ENCODE results near the gene RRM2. TPM values are rescaled to one million over a fixed set of nuclear protein-coding genes. Genes with fewer than 3 reads are reported as not detected.

The RRM2 gene
- polyA plus RNA-seq, 1 donor from 2014 or later: 0.57 TPM

DNA sequence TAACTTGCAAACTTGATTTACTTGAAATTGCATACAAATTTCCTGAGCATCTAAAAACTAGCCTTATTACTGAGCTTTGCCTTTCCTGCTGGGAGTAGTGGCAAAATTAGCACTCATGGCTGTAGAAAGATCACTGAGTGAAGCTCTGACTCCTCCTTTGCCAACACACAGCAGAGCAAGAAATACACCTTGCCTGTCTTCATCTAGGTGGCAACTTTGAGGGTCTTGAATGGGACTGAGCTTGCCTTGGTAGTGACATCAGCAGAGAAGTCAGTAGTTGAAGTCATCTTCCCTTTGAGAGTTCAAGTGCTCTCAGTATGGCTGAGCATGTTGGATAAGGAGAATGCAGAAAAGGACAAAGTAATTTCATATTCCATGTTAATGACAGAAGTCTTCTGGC, 5.9 kb downstream of the RRM2 start:
- Histone ChIP-seq H3F3A (ENCODE audit: insufficient read depth, low read length, poor library complexity, severe bottlenecking) (no peaks in the 10 kb centered on the region), H2AFZ (ENCODE audit: low read depth, low read length) (no peak overlapping the region), H3K4me2 (ENCODE audit: low read length) (no peak overlapping the region), H3K9ac (ENCODE audit: low read length) (no peak overlapping the region), H3K9me3 (ENCODE audit: low read length) (no peaks in the 10 kb centered on the region), H3K27me3 (ENCODE audit: insufficient read depth, low read depth, low read length) (no peaks in the 10 kb centered on the region), H3K36me3 (ENCODE audit: insufficient read depth, low read length) (no peaks in the 10 kb centered on the region), H3K9me2 (ENCODE audit: insufficient read depth, low read length) (no peaks in the 10 kb centered on the region), H4K20me1 (ENCODE audit: insufficient read depth) (no peaks in the 10 kb centered on the region), H3K4me3 (ENCODE audit: low read length) (no peak overlapping the region), H3K27ac (ENCODE audit: low read length) (no peak overlapping the region), H3K79me2 (replicated peaks; ENCODE audit: insufficient read depth, low read length) (peaks cover 9% of the 10 kb centered on the region)
- no peak for TF ChIP-seq EP300 (conservative IDR thresholded peaks at IDR 0.05; ENCODE audit: poor library complexity, severe bottlenecking)
- no peak for TF ChIP-seq EZH2 (IDR thresholded peaks at IDR 0.05; ENCODE audit: borderline replicate concordance, insufficient read depth, low read length, poor library complexity, severe bottlenecking)
- TF ChIP-seq TAF1 (IDR thresholded peaks at IDR 0.05; ENCODE audit: low read depth): no peak
- TF ChIP-seq POLR2AphosphoS5 (IDR thresholded peaks at IDR 0.05): no peak
- TF ChIP-seq SMC3 (conservative IDR thresholded peaks at IDR 0.05; ENCODE audit: poor library complexity): no peak
- TF ChIP-seq, protein P1, sequence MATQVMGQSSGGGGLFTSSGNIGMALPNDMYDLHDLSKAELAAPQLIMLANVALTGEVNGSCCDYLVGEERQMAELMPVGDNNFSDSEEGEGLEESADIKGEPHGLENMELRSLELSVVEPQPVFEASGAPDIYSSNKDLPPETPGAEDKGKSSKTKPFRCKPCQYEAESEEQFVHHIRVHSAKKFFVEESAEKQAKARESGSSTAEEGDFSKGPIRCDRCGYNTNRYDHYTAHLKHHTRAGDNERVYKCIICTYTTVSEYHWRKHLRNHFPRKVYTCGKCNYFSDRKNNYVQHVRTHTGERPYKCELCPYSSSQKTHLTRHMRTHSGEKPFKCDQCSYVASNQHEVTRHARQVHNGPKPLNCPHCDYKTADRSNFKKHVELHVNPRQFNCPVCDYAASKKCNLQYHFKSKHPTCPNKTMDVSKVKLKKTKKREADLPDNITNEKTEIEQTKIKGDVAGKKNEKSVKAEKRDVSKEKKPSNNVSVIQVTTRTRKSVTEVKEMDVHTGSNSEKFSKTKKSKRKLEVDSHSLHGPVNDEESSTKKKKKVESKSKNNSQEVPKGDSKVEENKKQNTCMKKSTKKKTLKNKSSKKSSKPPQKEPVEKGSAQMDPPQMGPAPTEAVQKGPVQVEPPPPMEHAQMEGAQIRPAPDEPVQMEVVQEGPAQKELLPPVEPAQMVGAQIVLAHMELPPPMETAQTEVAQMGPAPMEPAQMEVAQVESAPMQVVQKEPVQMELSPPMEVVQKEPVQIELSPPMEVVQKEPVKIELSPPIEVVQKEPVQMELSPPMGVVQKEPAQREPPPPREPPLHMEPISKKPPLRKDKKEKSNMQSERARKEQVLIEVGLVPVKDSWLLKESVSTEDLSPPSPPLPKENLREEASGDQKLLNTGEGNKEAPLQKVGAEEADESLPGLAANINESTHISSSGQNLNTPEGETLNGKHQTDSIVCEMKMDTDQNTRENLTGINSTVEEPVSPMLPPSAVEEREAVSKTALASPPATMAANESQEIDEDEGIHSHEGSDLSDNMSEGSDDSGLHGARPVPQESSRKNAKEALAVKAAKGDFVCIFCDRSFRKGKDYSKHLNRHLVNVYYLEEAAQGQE (IDR thresholded peaks at IDR 0.05; ENCODE audit: borderline replicate concordance): no peak
- TF ChIP-seq, protein P2, sequence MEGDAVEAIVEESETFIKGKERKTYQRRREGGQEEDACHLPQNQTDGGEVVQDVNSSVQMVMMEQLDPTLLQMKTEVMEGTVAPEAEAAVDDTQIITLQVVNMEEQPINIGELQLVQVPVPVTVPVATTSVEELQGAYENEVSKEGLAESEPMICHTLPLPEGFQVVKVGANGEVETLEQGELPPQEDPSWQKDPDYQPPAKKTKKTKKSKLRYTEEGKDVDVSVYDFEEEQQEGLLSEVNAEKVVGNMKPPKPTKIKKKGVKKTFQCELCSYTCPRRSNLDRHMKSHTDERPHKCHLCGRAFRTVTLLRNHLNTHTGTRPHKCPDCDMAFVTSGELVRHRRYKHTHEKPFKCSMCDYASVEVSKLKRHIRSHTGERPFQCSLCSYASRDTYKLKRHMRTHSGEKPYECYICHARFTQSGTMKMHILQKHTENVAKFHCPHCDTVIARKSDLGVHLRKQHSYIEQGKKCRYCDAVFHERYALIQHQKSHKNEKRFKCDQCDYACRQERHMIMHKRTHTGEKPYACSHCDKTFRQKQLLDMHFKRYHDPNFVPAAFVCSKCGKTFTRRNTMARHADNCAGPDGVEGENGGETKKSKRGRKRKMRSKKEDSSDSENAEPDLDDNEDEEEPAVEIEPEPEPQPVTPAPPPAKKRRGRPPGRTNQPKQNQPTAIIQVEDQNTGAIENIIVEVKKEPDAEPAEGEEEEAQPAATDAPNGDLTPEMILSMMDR (IDR thresholded peaks at IDR 0.05; ENCODE audit: poor library complexity, severe bottlenecking): no peak
- TF ChIP-seq MXI1 (conservative IDR thresholded peaks at IDR 0.05; ENCODE audit: poor library complexity, severe bottlenecking): no peak
- no peak for TF ChIP-seq RAD21 (conservative IDR thresholded peaks at IDR 0.05)

DNA sequence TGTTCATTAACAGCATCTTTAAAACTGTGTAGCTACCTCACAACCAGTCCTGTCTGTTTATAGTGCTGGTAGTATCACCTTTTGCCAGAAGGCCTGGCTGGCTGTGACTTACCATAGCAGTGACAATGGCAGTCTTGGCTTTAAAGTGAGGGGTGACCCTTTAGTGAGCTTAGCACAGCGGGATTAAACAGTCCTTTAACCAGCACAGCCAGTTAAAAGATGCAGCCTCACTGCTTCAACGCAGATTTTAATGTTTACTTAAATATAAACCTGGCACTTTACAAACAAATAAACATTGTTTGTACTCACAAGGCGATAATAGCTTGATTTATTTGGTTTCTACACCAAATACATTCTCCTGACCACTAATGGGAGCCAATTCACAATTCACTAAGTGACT, 7.0 kb downstream of the RRM2 start:
- Histone ChIP-seq H3K36me3 (ENCODE audit: insufficient read depth, low read length) (no peaks in the 10 kb centered on the region), H3K27ac (ENCODE audit: low read length) (no peak overlapping the region), H3K79me2 (replicated peaks; ENCODE audit: insufficient read depth, low read length) (peaks cover under 1% of the 10 kb centered on the region)

More for the DNA sequence above, 7.0 kb downstream of the RRM2 start:
- TF ChIP-seq EZH2 (IDR thresholded peaks at IDR 0.05; ENCODE audit: borderline replicate concordance, insufficient read depth, low read length, poor library complexity, severe bottlenecking) (no peak), SMC3 (conservative IDR thresholded peaks at IDR 0.05; ENCODE audit: poor library complexity) (no peak), POLR2AphosphoS5 (IDR thresholded peaks at IDR 0.05) (no peak), MXI1 (conservative IDR thresholded peaks at IDR 0.05; ENCODE audit: poor library complexity, severe bottlenecking) (no peak), EP300 (conservative IDR thresholded peaks at IDR 0.05; ENCODE audit: poor library complexity, severe bottlenecking) (no peak), TAF1 (IDR thresholded peaks at IDR 0.05; ENCODE audit: low read depth) (no peak), RAD21 (conservative IDR thresholded peaks at IDR 0.05) (no peak)
- TF ChIP-seq, protein P1 (IDR thresholded peaks at IDR 0.05; ENCODE audit: borderline replicate concordance): no peak
- TF ChIP-seq, protein P2 (IDR thresholded peaks at IDR 0.05; ENCODE audit: poor library complexity, severe bottlenecking): no peak
- no peaks in the 10 kb centered on the region for H4K20me1 ChIP-seq (ENCODE audit: insufficient read depth)
- H3K9ac ChIP-seq (ENCODE audit: low read length): no peak overlapping the region
- H3K4me2 ChIP-seq (ENCODE audit: low read length): no peak overlapping the region
- H3F3A ChIP-seq (ENCODE audit: insufficient read depth, low read length, poor library complexity, severe bottlenecking): no peaks in the 10 kb centered on the region
- no peak overlapping the region for H3K4me3 ChIP-seq (ENCODE audit: low read length)
- H2AFZ ChIP-seq (ENCODE audit: low read depth, low read length): no peak overlapping the region
- H3K9me3 ChIP-seq (ENCODE audit: low read length): no peaks in the 10 kb centered on the region
- H3K27me3 ChIP-seq (ENCODE audit: insufficient read depth, low read depth, low read length): no peaks in the 10 kb centered on the region
- H3K9me2 ChIP-seq (ENCODE audit: insufficient read depth, low read length): no peaks in the 10 kb centered on the region

All from neural cell (in vitro differentiated cells).